Measurements from ENCODE around the gene BPIFB2.
"Not testable (repeated sequence)": the region's sequence is repeated elsewhere in the genome, so short reads cannot be mapped to it uniquely, and the experiment has no call there.

Gene BPIFB2

DNA sequence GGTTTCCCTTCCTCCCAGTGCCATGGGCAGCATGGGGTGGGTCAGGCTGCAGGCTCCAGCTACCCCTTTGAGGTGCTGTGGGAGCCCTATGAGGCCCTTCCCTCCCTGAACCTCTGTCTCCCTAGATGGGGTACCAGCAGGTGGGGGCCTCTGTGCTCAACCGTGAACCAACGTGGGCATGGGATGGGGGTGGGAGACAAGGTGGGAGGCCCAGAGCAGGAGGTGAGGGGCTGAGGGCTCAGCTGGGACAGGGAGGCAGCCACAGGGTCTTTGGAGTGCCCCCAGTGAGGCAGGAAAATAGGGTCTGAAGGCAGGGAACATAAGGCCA is 36.6 kb upstream of the BPIFB2 start:
- DNase-seq (ENCODE audit: low read depth) = no peak

DNA sequence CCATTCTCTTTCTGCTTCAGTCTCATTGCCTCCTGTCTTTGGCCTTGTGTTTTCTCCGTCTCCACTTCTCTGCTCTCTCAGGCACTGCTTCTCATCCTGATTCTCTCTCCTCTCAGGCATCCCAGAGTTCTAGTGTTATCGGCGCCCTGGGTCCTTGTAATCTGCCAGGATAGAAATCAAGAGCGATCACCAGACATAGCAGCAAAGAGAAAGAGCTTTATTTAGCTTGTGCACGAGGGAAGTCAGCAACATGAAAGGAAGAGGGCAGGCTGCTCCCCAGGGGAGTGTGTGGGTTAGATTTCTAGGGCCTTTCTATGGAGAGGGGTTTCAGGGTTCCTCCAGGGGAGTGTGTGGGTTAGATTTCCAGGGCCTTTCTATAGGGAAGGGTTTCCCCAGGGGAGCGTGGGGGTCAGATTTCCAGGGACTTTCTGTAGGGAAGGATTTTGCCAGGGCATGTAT is 35.8 kb upstream of the BPIFB2 start:
- DNase-seq (ENCODE audit: low read depth) = no peak

GRCh38 chr20:32972181-32973076 is 35.1 kb upstream of the BPIFB2 start:
- DNase-seq (ENCODE audit: low read depth) = no peak

- no peak for DNase-seq (ENCODE audit: low read depth)
Observed at GRCh38 chr20:32973077-32973717, 34.3 kb upstream of the BPIFB2 start.

GRCh38 chr20:32974204-32975064 is 33.1 kb upstream of the BPIFB2 start:
- not testable (repeated sequence) for DNase-seq (ENCODE audit: low read depth)

GRCh38 chr20:32975121-32975520 is 32.4 kb upstream of the BPIFB2 start:
- not testable (repeated sequence) for DNase-seq (ENCODE audit: low read depth)

- no peak for DNase-seq (ENCODE audit: low read depth)
Observed at GRCh38 chr20:32975698-32976674, 31.5 kb upstream of the BPIFB2 start.

DNA sequence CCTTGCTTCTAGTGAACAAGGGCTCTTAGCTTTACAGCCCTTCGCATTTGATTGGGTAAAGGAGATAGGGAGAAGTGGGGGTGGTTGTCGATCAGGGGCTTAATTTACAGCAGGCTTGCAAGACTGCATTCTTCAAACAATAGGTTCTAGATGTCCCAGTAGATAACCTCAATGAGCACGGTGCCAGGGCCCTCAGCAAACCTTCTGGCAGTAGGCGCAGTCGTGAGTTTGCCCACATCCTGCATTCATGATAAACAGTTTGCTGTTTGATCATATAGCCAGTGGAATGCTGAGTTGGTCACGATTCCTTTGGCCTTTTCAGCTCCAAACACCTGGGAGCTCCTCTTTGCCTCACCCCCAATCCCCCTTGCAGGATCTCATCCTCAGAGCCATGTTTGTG is 30.8 kb upstream of the BPIFB2 start:
- DNase-seq (ENCODE audit: low read depth) = no peak

DNA sequence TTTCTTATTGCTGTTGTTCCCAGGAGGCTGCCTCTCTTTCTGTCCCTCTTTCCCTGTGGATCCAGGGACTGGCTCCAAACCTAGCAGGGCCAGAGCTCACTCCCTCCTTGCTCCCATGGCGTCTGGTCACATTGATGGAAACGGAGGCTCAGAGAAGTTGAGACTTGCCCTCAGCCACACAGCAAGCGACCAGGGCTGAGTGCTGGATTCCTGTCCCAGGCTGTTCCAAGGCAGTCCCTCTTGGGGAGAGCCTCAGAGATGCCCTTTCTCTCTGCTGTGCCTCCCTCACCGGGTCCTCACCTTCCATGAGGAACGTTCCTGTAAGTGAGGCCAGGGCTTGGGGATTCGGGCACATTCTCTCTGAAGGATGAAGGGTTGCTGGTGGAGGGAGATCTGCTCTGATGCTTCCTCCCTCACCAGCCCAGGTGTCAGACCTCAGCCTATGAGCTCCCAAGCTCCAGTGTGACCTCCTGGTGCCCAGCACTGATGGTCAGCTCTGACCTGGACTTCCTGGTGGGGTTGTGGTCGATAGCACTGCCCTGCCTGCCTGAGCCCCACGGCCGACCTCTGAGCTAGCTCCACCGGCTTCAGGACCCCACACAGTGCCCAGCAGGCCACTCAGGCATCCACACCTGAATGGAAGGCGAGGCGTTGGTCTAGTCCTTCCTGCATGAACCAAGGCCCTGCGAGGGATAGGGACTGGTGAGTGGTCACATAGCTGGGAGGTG is 30.1 kb upstream of the BPIFB2 start:
- DNase-seq (ENCODE audit: low read depth) = no peak

DNA sequence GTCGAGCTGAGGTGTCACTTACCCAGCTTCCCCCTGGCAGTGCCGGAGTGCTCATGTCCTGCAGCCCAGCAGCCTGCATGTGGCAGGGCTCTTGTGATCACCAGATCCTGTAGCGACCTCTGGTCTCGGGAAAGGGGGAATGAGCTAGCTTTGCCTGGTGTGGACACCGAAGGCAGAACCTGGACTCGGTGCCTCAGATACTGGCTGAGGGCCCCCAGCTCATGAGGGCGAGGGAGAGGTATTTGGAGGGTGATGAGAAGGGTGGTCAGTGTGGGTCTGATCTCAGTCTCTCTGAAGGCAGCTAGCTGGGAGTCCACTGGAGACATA is 29.5 kb upstream of the BPIFB2 start:
- DNase-seq (ENCODE audit: low read depth) = no peak

GRCh38 chr20:32979201-32979998 is 28.1 kb upstream of the BPIFB2 start:
- DNase-seq (ENCODE audit: low read depth) = no peak

- no peak for DNase-seq (ENCODE audit: low read depth)
Observed at GRCh38 chr20:32980131-32980941, 27.2 kb upstream of the BPIFB2 start.

DNA sequence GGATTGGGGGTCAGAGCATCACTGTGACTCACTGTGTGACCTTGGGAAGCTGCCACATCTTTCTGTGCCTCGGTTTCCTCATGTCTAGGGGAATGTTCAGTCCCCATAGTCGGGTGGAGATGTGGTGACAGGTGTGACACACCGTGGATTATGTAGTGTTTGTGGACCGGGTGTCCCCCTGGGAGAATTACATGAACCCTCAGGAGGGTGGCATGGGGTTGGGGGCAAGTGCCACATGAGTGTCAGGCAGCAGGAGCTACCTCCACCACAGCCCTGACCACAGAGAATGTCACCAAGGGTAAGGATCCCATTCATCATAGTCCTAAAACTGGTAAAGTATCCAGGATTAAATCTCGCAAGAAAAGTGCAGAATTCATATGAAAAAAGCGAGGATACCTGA is 26.5 kb upstream of the BPIFB2 start:
- no peak for DNase-seq (ENCODE audit: low read depth)

- no peak for DNase-seq (ENCODE audit: low read depth)
Observed at GRCh38 chr20:32982617-32983458, 24.7 kb upstream of the BPIFB2 start.

DNA sequence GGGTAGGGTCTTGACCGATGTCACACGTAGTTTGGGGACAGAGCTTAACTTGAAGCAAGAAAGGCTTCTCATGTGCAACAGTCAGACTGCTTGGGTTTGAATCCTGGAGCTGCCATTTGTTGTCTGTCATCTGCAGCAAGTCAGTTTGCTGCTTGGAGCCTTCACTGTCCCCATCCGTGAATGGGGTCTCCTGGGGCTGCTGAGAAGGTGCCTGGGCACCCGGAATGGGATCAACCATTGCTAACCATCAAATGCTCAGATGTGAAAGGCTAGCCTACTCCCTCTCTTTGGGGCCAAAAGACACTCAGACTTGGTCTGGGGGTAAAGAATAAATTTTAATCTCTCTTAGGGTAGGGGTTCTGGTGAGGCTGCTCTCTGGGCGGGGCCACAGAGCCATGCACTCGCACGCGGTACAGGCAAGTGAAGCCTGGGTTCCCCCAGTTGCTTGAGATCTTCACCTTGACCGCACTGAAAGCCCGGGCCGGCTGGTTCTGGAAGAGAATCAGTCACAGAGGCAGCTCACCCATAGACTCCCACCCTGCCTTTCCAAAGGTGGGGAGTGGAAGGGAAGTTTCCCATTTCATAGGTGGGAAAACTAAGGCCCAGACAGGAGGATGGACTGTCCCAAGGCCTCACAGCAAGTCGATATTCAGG is 23.9 kb upstream of the BPIFB2 start:
- no peak for DNase-seq (ENCODE audit: low read depth)

GRCh38 chr20:32984196-32984595 is 23.3 kb upstream of the BPIFB2 start:
- DNase-seq (ENCODE audit: low read depth) = no peak

- no peak for DNase-seq (ENCODE audit: low read depth)
Observed at GRCh38 chr20:32984631-32985354, 22.7 kb upstream of the BPIFB2 start.

Data from GM04504 (cell line).